HG02884 (cell line): ENCODE measurements around the gene CDH6.

ENCODE experiments used
- ATAC-seq: cut with Tn5 transposase; IDR thresholded peaks from one replicate; pipeline ENCODE4 v1.9.1; 2021; ENCODE audit warnings: mild to moderate bottlenecking, moderate library complexity; ENCODE audit not compliant: unreplicated experiment

CDH6 gene

DNA sequence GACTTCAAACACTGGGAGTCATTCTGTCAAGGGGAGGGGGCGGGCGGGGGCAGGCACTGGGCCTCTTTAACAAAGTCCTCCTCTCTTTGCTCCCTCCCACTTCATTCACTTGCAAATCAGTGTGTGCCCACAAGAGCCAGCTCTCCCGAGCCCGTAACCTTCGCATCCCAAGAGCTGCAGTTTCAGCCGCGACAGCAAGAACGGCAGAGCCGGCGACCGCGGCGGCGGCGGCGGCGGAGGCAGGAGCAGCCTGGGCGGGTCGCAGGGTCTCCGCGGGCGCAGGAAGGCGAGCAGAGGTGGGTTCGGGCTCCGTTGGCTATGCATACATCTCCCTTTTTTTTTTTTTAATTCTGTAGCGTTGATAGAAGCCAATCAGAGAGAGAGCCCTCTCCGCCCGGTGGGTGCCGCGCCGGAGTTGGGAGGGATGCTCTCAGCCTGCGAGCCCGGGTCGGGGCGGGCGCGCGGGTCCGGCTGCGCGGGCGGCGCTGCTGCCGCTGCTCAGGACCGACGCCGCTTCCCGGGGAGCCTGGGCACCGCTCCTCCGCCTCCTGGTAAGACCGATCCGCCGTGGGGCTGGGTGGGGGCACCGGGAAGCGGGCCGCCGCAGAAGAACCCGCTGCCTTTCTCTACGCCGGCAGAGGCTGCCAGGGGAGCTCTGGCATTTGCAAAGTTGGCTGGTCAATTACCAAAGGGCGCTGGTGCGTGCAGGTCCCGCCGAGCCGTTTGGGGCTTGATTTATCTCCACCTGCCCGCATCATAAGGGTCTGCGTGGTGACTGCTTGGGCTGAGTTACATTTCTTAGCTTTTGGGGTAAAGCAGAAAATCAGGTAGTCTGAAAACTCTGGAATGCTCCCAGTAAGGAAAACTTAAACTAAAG is at the start of gene CDH6:
CDH6 (plus strand) TSS at position 96 of the 877 bp plus-strand sequence. CDS start 73,788 bp downstream, outside the sequence.
- no peak for ATAC-seq

DNA sequence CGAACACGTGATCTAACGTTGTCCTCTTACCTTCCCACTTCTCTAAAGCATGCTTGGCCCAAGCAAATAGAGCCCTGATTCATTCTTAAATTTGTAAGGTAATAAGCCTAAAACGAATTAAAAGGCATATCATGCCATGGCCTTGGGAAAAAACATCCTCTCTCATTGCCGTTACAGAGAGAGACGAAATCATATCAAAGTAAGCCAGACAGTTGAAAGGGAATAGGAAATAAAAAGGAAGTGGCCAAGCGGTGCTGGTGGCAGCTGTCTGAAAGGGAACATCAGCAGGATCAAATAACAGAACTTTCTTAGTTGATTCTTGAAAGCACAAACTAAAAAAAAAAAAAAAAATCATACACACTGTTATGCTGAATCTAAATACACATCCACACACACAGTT is 49.1 kb upstream of the CDH6 start:
- ATAC-seq = no peak

DNA sequence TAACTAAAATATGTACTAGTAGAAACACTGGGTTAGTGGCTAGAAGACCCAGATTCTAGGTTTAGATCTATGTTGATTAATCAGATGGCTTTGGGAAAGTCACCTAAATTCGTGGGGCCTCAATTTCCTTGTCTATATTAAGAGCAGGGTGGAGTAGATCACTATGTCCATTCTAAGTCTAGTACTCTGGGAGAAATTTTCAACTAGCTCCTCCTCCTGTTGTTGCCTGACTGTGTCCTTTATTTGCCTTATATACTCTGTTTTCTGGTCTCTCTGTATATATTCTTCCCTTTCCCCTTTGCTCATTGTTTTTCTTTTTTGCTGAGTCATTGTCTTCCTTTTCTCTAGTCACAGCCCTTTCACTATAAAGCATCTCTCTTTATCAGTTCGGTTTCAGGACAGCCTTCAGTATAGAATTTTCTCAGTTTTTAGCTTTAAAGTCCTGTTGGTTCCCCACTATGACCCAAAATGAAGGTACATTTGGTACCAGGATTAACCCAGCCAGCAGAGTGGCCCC is 44.5 kb upstream of the CDH6 start:
- no peak for ATAC-seq

DNA sequence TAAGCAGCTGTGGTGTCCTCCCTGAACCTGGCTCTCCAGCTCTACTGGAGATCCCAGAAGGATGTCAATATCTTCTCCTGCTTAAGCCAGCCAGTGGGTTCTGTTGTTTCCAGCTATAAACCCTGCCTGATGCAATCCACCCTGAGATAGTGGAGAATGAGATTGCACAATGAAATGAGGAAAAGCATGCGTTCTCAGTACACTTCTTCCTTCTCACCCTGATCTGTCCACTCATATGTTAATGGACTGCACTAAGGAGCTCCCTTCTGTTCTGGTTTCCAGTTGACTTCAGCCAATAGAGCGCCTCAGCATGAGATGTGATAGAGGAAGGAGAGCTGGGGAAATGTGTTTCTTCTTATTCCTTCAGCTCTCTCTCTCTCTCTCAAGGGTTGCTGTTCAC is 40.0 kb upstream of the CDH6 start:
- ATAC-seq = no peak

DNA sequence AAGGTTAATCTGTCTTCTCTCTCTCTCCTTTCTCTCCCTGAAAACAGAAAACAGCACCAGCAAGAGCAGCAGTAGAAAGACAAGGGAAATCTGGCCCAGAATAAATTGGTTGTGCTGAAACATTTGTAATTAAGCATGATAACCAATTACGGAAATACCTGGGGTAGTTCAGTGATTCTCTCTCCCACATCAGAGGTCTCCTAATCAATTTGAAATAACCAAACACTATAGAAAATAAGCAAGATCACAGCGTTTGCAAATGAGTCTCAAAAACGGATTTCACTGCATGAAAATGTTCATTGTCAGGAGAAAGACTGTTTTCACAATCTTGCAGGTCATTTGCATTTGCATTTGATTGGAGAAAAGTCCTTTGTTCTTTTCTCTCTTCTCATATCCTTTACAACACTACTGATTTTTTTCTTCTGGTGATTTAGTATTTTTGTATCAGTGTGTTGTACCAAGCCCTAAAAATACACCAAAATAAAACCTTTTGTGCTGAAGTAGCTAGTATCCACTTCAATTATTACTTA is 36.8 kb upstream of the CDH6 start:
- no peak for ATAC-seq

DNA sequence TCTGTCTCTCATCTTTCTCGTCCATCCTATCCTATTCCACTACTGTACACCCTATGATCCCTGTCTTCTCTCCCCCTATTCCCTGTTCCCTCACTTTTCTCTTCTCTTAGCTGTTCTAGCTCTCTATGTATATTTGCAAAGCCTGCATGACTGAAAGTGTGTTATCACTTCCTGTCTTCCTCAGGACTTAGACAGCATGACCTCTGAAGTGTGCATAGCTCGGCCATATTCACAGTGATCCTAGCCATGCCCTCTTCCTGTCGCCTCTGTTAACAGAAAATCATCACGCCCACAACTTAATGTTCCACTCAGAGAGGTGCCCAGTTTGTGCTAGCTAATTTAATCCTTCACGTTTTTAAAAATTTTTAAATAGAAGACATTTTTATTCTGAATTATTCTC is 35.8 kb upstream of the CDH6 start:
- ATAC-seq = no peak

DNA sequence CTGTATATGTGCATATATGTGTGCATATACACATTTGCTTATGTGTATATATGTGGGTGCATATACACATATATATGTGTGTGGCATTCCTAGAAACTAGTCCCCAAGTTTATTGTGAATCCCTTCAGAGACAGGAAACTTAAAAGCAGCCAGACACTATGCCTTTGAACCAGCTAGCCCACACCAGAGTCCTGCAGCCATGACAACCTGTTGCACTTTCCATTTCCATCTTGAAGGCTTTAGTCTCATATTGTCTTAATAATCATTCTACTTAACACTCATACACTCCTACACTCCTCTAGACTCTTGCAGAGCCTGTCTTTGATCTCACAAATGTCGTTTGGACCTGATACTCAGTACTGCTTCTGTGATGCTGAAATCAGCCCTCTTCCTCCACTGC is 34.8 kb upstream of the CDH6 start:
- ATAC-seq = no peak

DNA sequence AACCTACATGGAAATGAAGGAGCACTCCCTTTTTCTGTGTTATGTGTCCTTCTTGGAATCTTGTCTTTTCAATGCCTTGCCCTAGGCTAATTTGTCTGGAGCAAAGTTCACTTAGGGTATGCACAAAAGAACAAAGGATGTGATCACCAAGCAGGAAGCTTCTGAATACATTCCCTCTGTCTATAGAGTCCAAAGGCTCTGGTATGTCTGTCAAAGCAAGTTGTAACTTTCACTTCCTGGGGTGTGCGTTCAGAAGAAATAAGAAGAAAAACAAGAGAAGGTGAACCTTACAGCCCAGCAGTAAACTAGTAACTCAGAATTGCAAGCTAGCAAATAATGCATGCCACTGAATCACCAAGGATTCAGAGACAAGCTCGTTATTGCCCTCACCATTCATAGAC is 31.7 kb upstream of the CDH6 start:
- ATAC-seq = no peak

DNA sequence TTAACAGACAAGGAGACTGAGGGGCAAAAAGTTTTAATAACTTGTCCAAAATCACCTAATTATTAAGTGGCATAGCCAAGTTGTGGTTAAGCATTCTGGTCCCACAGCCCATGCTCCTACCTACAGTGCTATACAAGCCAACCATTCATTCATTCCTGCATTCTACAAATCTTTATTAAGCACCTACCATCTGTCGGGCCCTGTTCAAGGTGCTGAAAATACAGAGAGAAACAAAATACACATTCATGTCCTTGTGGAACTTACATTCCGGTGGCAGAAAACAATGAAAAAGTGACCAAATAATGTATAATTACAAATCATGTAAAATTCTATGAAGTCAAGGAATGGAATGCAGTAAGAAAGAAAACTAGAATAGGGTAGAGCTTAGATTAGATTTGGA is 27.8 kb upstream of the CDH6 start:
- no peak for ATAC-seq

DNA sequence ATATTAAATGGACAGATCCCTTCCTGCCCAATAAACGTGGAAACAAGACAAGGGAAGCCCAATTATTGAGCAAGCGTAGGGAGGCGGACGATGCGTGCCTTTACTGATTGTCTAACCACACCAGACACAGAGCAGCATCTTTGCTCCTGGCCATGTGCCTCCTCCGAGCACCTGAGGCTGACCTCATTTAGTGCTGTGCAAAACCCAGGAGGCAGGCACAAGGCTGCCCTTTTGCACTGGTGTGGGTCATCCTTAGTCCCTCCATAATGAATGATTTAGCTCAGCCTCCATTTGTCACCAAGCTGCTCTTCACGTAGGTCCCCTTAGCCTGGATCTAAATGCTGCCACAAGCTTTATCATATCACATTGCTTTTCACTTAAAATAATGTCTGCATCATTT is 24.1 kb upstream of the CDH6 start:
- no peak for ATAC-seq

DNA sequence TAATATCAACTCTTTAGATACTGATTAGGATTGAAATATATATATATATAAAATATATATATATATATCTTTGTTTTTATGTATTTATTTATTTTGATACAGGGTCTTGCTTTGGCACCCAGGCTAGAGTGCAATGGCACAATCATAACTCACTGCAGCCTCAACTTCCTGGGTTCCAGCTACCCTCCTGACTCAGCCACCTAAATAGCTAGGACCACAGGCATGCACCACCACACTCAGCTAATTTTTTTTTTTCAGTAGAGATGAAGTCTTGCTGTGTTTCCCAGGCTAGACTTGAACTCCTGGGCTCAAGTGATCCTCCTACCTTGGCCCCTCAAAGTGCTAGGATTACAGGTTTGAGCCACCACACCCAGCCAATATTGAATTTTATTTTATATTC is 20.6 kb upstream of the CDH6 start:
- no peak for ATAC-seq

DNA sequence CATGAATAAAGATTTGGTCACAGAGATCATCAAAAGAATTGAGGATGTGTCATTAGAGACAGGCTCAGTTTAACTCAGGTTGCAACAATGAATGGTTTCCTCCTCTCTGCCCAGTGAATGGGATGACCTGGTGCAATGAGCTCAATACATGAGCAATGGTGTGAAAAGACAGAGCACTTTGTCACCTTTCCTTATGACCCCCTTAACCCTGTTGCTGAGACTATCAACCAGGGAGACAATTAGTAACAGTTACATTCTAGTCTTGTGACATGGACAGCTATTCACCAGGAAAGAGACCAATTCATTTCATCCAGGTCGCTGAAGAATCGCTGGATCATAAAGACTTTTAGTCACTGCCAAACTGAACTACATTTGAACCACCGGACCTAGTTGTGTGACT is 19.9 kb upstream of the CDH6 start:
- ATAC-seq = no peak

DNA sequence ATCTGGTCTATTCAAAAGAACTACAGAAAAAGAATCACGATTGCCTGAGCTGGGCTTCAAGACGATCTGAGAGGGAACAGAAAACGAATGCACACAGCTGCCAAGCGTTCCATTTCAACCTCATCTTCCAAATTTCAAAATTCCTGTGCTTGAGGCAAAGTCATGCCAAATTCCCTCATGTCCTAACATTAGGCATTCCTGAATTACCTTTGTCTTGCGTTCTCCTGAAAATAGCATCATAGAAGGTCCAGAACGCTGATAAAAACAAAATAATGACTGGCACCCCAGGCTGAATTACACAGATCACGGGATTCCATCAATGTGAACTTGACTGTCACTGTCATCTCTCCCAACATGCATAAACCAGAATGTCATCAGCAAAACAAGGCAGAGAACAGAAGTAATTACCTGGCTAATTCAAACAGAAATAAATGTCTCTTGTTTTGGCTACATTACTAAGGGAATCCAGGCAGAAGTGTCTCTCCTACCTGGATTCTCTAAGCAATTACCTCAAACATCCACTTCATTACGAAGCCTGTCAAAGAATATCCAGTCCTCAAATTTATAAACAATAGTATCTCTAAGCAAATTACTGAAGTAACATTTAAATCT is 12.0 kb upstream of the CDH6 start:
- no peak for ATAC-seq

DNA sequence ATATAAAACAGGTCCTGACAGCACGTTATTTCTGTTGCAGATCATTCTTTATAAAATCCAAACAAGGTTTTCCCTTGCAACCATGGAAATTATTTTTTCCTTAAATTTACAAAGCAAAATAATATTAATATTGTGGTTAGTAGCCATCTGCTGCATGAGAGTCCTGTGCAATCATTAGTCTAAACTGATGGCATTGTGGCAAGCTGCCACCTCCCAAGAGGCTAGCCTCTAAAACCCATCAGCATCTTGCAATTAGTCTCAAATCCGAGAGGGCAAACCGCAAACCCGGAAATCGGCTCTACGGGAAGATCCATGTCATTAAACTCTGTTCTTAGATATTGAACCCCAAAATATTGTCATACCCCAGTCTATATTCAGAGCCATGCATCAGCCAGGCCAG is 11.3 kb upstream of the CDH6 start:
- ATAC-seq = no peak

DNA sequence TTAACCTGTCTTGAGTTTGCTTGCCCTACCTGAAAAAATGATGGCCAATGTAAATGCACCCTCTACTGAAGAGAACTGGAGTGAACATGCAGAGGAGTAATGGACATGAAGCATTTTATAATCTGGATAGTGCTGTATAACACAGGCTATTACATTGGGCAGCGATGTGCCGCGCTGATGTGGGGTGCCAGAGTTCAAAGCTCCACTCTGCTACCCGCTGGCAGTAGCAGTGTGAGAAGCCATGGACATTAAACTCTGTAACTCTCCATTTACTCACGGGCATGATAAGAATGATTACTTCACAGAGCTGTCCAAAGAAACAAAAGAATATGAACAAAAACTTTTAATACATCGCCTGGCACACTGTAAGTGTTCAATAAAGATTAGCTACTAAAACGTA is 7.5 kb upstream of the CDH6 start:
- no peak for ATAC-seq

DNA sequence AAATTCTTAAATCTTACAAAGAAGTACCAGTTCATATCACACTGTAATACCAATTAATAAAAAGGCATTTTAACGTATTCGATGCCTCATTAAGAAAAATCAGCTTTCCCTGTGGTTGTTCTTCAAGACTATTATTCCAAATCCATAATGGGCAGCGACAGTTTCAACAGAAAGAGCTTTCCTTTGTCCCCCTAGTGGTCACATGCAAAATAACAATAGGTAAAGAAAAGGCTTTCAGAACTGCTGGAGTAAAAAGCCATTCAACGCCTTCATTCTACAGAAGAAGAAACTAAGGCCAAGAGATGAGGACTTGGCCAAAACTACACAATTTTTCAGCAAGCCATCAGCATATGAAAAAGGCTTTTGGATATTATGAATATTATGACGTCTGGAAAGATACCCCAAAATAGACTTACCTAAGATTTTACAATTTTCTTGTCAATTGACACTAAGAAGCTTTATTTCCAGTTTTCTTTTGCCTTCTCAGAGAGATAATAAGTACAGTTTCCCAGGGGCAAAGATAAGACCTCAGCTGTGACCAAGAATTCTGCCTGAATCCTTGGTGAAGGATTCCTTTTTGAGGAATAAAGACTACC is 6.7 kb upstream of the CDH6 start:
- peak; percentile 66 for ATAC-seq

DNA sequence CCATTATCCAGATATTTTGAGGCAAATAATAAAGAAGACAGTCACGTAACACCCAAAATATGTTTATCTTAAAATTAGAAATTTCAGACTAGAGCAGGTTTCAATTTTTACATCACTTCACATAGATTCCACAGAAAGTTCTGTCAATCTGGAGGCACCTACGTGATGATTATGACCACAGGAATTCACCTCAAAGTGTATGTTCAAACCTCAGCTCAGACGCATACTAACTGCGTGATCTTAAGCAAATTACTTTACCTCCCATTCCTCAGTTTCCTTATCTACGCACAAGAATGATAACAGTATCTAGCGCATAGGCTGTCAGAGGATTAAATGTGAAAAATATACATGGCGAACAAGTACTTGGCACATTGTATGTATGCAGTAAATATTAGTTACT is 5.9 kb upstream of the CDH6 start:
- no peak for ATAC-seq

DNA sequence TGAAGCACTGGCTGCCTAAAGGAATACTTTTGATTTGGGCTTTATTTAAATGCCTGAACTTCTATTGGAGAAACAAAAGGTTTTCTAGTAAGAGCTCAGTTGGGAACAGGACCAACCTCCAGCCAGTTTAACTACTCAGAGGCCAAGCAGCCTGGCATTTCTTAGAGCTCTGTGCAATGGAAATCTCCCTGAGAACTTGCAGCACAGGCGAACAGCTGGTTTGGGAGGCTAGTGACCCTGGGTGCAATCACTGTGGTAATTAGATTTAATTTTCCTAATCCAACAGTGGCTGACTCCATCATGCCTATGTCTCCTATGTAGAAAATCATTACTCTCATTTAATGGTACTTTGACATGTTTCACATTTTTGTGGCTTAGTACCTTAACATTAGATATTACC is 1.0 kb upstream of the CDH6 start:
- ATAC-seq = no peak

DNA sequence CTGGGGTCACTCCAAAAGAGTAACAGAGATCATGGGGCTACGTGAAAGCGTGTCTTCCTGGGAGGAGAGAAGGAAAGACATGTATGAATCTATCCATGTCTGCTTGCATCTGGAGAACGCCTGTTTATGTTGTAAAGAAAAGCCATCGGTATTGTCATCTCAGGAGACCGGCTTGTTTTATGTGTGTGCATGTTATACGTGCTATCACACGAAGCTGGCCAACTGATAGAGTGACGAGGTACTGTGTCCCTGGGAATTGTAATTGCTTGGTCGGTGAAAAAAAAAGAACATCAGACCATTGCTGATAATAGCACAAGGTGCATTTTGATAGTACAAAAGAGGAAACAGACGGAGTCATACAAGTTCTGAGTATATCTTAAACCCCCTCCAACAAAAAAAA is 370 bp upstream of the CDH6 start:
- ATAC-seq = no peak

DNA sequence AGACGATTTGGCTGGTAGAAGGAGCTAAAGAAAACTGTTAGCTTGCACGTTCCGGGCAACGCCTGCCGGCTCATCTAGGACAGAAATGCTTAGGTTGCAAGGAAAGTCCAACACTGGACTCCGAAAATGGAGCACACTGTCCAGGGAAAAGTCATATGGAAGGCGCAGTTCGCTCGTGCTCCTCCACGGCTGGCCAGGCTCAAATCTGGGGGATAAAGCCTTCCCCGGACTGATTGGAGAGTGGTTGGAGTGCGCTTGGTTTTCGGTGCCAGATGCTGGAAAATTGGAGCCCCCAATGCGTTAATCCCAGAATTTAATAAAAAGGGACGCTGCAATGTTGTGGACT is 955 bp downstream of the CDH6 start:
- no peak for ATAC-seq

DNA sequence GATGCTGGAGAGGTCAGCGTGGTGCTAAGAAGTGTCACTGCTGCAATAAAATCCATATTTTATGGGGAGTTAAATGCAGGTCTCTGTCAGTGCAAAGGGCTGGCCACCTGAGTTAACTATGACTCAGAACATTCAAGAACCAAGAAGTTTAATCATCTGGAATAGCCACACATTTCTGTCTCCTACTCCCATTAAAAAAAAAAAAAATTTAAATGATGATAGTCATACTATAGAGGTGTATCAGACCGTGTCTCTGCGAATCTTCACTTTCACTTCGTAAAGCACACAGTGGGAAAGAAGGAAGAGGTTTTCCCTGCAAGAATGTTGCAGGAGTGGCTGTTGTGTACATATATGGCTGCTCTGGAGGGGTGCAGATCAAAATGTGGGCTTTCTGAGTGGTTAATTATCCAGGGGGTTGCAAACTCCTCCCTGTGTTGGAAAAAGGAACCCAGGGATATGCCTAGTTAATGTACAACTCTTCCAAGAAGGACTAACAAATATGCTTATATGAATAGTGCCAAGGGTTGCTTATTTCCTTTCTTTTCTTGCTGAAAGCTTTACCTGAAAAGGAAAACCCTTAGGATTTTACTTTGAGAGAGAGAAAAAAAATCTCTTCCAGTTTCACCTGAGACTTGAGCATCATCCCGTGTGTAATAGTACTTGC is 1.5 kb downstream of the CDH6 start:
- no peak for ATAC-seq
